Duodenal mucosa (tissue), 2 donors: ENCODE results near the gene OR10C1.

ENCODE experiments used
- H3K27ac ChIP-seq: one replicate; pipeline ENCODE4 v1.7.0; 2013; ENCODE audit warnings: low read depth, low read length
- H3K27me3 ChIP-seq, 2 donors: one replicate each; pipeline ENCODE4 v1.7.0; 2013; ENCODE audit warnings: low read length in 2 of 2, control low read depth in 1 of 2; ENCODE audit not compliant: insufficient read depth in 2 of 2, control insufficient read depth in 1 of 2
- H3K36me3 ChIP-seq, 2 donors: one replicate each; pipeline ENCODE4 v1.7.0; 2013; ENCODE audit warnings: low read length in 2 of 2, control low read depth in 1 of 2; ENCODE audit not compliant: insufficient read depth in 2 of 2, control insufficient read depth in 1 of 2
- H3K4me1 ChIP-seq, 2 donors: one replicate each; pipeline ENCODE4 v1.7.0; 2013; ENCODE audit warnings: low read length in 2 of 2, control low read depth in 1 of 2; ENCODE audit not compliant: insufficient read depth in 2 of 2, control insufficient read depth in 1 of 2
- H3K4me3 ChIP-seq, 2 donors: one replicate each; pipeline ENCODE4 v1.7.0; 2013; ENCODE audit warnings: low read length in 2 of 2, low read depth in 1 of 2
- H3K9ac ChIP-seq, 2 donors: one replicate each; pipeline ENCODE4 v1.7.0; 2013; ENCODE audit warnings: low read length in 2 of 2, low read depth in 1 of 2
- H3K9me3 ChIP-seq, 2 donors: one replicate each; pipeline ENCODE4 v1.7.0; 2013; ENCODE audit warnings: low read length in 2 of 2, control low read depth in 1 of 2; ENCODE audit not compliant: control insufficient read depth in 1 of 2

Gene OR10C1

DNA sequence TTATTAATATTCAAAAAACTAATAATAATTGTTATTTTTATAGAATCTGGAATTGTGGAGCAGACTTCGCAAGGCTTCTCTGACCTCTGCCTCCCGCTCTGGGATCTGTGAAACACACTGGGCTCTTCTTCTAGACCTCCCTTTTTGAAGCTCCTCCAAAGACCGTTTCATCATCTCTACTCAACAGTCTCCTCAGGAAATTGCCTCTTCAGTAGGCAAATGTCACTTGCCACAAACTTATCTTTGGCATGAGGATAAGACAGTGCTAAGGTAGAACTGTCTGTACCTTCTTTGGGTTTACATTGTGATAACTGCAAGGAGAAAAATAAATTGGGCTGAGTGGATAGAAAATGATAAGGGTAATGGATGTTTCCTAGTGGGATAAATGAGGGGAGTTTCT, 50.9 kb downstream of the OR10C1 start:
- Histone ChIP-seq H3K4me1 (no peaks in the 10 kb centered on the region), H3K36me3 (no peaks in the 10 kb centered on the region), H3K4me3 (no peak overlapping the region), H3K27me3 (no peaks in the 10 kb centered on the region), H3K9me3 (no peaks in the 10 kb centered on the region), H3K27ac (no peak overlapping the region), H3K9ac (no peak overlapping the region)

DNA sequence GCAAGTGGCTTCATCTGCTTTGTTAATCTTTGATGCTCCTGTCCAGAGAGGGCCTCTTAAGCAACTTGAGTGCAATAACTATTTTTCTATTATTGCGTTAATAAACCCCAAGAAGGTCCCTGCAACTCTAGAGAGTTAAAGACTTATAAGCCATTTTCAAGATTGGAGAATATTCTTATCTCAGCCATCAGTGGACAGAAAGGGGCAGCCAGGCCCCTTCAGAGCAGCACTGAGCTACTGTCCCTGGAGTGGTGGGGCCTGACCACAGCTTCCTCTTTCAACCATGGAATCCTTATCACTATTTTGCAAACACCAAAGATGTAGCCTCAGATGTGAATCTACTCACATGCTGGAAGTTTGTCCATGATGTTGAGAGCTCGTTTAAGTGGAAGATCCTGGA, 51.4 kb downstream of the OR10C1 start:
- Histone ChIP-seq H3K9ac (no peak overlapping the region), H3K9me3 (no peaks in the 10 kb centered on the region), H3K4me1 (no peaks in the 10 kb centered on the region), H3K27ac (no peak overlapping the region), H3K36me3 (no peaks in the 10 kb centered on the region), H3K27me3 (no peaks in the 10 kb centered on the region), H3K4me3 (no peak overlapping the region)
